Activated T-cell treated with anti-CD3 and anti-CD28 coated beads, Interleukin-2, amount 50 U/mL, for 1 hour (primary cell): ENCODE results near the gene SLAMF1.
"Not testable (repeated sequence)": the region's sequence is repeated elsewhere in the genome, so short reads cannot be mapped to it uniquely, and the experiment has no call there.

Experiments used
- DNase-seq: peaks from one replicate; pipeline ENCODE4 v3.0.0-alpha.2; 2020

SLAMF1 gene

GRCh38 chr1:160646711-160647328 lies at the start of gene SLAMF1:
Gene SLAMF1 (minus strand): TSS chr1:160647044. CDS start chr1:160646945, 99 bp downstream.
- peak; percentile 54 for DNase-seq

- DNase-seq, result not testable (repeated sequence)
Measured at GRCh38 chr1:160692390-160692789, 45.5 kb upstream of the SLAMF1 start.

- DNase-seq, result no peak
Measured at GRCh38 chr1:160685266-160685665, 38.4 kb upstream of the SLAMF1 start.

GRCh38 chr1:160682983-160683865 lies 36.4 kb upstream of the SLAMF1 start:
- DNase-seq, result no peak

GRCh38 chr1:160681891-160682140 lies 35.0 kb upstream of the SLAMF1 start:
- no peak for DNase-seq

- DNase-seq, result peak; percentile 88
Measured at GRCh38 chr1:160681066-160681890, 34.4 kb upstream of the SLAMF1 start.

- no peak for DNase-seq
Measured at GRCh38 chr1:160680399-160680798, 33.6 kb upstream of the SLAMF1 start.

GRCh38 chr1:160679893-160680292 lies 33.0 kb upstream of the SLAMF1 start:
- DNase-seq, result no peak

GRCh38 chr1:160676869-160677597 lies 30.2 kb upstream of the SLAMF1 start:
- DNase-seq, result no peak

GRCh38 chr1:160675641-160676410 lies 29.0 kb upstream of the SLAMF1 start:
- DNase-seq, result peak; percentile 77

- no peak for DNase-seq
Measured at GRCh38 chr1:160674415-160674814, 27.6 kb upstream of the SLAMF1 start.

GRCh38 chr1:160672789-160673695 lies 26.2 kb upstream of the SLAMF1 start:
- DNase-seq, result no peak

GRCh38 chr1:160671603-160672517 lies 25.0 kb upstream of the SLAMF1 start:
- no peak for DNase-seq

- DNase-seq, result no peak
Measured at GRCh38 chr1:160670701-160671100, 23.9 kb upstream of the SLAMF1 start.

- DNase-seq, result no peak
Measured at GRCh38 chr1:160669802-160670201, 23.0 kb upstream of the SLAMF1 start.

- DNase-seq, result no peak
Measured at GRCh38 chr1:160669276-160669675, 22.4 kb upstream of the SLAMF1 start.

GRCh38 chr1:160667896-160668295 lies 21.1 kb upstream of the SLAMF1 start:
- no peak for DNase-seq

- no peak for DNase-seq
Measured at GRCh38 chr1:160666079-160666442, 19.2 kb upstream of the SLAMF1 start.

- DNase-seq, result no peak
Measured at GRCh38 chr1:160665330-160666078, 18.7 kb upstream of the SLAMF1 start.
